SH-SY5Y (cell line): ENCODE measurements around the gene KLHL3.

Experiments
- GATA2 ChIP-seq: IDR thresholded peaks from 2 replicates; pipeline ENCODE4 v1.6.1; 2011; ENCODE audit warnings: mild to moderate bottlenecking, low read depth, low read length
- GATA3 ChIP-seq: IDR thresholded peaks from 2 replicates; pipeline ENCODE4 v1.6.1; 2011; ENCODE audit warnings: low read depth, mild to moderate bottlenecking, low read length, moderate library complexity

DNA sequence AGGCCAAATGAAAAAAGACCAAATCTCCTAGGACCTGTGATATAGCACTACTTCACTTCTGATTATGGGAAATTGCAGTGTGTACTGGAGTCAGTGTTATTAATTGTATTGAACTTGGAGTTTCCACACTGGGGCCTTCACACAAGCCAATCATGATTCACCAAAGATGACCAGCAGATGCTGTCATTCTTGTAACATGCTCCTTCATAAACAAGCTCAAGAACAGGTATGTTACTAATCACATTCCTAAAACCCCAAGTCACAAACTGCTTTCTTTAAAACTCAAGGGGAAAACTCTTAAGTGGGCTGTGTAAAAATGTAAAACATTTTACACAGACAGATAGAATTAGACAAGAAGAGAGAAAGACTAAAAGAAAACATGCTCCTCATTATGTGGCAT, 5.6 kb downstream of the KLHL3 start:
- TF ChIP-seq GATA2 = no peak
- TF ChIP-seq GATA3 = no peak
